ENCODE data around the gene LRRC1. TPM values are rescaled to one million over a fixed set of nuclear protein-coding genes. Genes with fewer than 3 reads are reported as not detected.

Gene LRRC1
- total RNA-seq, 1 experiment from 2014 or later: 18.1 TPM

- no peak overlapping the region for H3K4me2 ChIP-seq (ENCODE audit: low read length)
- no peak overlapping the region for H3K27ac ChIP-seq (ENCODE audit: low read length)
- peaks cover 85% of the 10 kb centered on the region for H3K79me2 ChIP-seq (ENCODE audit: low read length)
- ChIA-PET POLR2A (ENCODE audit: unreplicated experiment) (no interaction called here), CTCF (no interaction called here)
- DNase-seq (no peak), ATAC-seq (no peak)
- H2AFZ ChIP-seq (ENCODE audit: low read length): no peak overlapping the region
- no TSS peak for BruUV-seq (replicated peaks)
- H3K27me3 ChIP-seq (ENCODE audit: low read length): no peaks in the 10 kb centered on the region
- H4K20me1 ChIP-seq (ENCODE audit: low read length): peaks cover 12% of the 10 kb centered on the region; the same call in 1 of the 2 replicates
- peaks cover 11% of the 10 kb centered on the region for H3K4me1 ChIP-seq (ENCODE audit: insufficient read depth, low read length)
- no peak overlapping the region for H3K4me3 ChIP-seq (ENCODE audit: low read length)
- no peaks in the 10 kb centered on the region for H3K9me3 ChIP-seq (ENCODE audit: low read length)
- no peaks in the 10 kb centered on the region for H3K9me2 ChIP-seq (replicated peaks; ENCODE audit: low read length)
- intact Hi-C loops (cut with micrococcal nuclease): no loop called here
- no peaks in the 10 kb centered on the region for H3K36me3 ChIP-seq (ENCODE audit: low read depth, low read length)
- H3F3A ChIP-seq (ENCODE audit: low read length, unreplicated experiment): no peaks in the 10 kb centered on the region
- H3K9ac ChIP-seq (ENCODE audit: low read length): no peak overlapping the region
- TF ChIP-seq EZH2 (IDR thresholded peaks at IDR 0.05; ENCODE audit: low read length, unreplicated experiment): no peak
- TF ChIP-seq CTCF (conservative IDR thresholded peaks at IDR 0.05; ENCODE audit: low read depth, low read length): no peak
- no peak for TF ChIP-seq EZH2phosphoT487 (IDR thresholded peaks at IDR 0.05; ENCODE audit: borderline replicate concordance, low read length)
Observed at GRCh38 chr6:53828966-53829697, 34.3 kb downstream of the LRRC1 start.

DNA sequence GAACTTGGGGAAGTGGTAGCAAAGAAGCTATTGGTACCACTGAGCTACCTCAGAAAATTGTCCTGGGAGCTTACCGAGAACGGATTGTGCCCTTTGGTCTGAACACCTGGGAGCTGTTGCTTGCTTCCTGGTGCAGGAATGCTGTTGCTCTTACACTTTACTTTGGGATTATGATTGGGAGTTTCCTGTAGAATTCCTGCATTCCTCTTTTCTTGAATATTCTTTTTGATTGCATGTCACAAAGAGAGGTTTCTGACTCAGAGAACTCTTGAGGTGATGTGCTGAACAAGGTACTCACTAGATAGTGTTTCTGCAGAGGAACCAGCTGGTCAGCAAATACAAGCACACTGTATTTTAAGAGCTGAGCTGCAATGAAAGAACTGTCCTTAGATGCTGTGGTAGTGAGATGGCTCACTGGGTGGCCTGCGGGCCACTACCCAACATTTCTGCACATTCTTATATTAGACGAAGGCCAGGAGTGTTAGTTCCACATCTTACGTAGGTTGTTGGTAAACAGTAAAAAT lies 35.0 kb downstream of the LRRC1 start:
- Histone ChIP-seq H3K27me3 (ENCODE audit: low read length) (no peaks in the 10 kb centered on the region), H3F3A (ENCODE audit: low read length, unreplicated experiment) (no peaks in the 10 kb centered on the region), H3K4me2 (ENCODE audit: low read length) (no peak overlapping the region), H3K79me2 (ENCODE audit: low read length) (peaks cover 79% of the 10 kb centered on the region), H3K27ac (ENCODE audit: low read length) (no peak overlapping the region), H3K9me3 (ENCODE audit: low read length) (no peaks in the 10 kb centered on the region), H4K20me1 (ENCODE audit: low read length) (peaks cover 12% of the 10 kb centered on the region; the same call in 1 of the 2 replicates), H3K9me2 (replicated peaks; ENCODE audit: low read length) (no peaks in the 10 kb centered on the region), H3K9ac (ENCODE audit: low read length) (no peak overlapping the region), H3K4me1 (ENCODE audit: insufficient read depth, low read length) (peaks cover 11% of the 10 kb centered on the region), H2AFZ (ENCODE audit: low read length) (no peak overlapping the region), H3K36me3 (ENCODE audit: low read depth, low read length) (no peaks in the 10 kb centered on the region), H3K4me3 (ENCODE audit: low read length) (no peak overlapping the region)
- POLR2A ChIA-PET (ENCODE audit: unreplicated experiment): no interaction called here
- no TSS peak for BruUV-seq (replicated peaks)
- DNase-seq (no peak), ATAC-seq (no peak)
- intact Hi-C loops (cut with micrococcal nuclease): no loop called here
- CTCF ChIA-PET: no interaction called here
- TF ChIP-seq EZH2 (IDR thresholded peaks at IDR 0.05; ENCODE audit: low read length, unreplicated experiment) (no peak), EZH2phosphoT487 (IDR thresholded peaks at IDR 0.05; ENCODE audit: borderline replicate concordance, low read length) (no peak), CTCF (conservative IDR thresholded peaks at IDR 0.05; ENCODE audit: low read depth, low read length) (no peak)

DNA sequence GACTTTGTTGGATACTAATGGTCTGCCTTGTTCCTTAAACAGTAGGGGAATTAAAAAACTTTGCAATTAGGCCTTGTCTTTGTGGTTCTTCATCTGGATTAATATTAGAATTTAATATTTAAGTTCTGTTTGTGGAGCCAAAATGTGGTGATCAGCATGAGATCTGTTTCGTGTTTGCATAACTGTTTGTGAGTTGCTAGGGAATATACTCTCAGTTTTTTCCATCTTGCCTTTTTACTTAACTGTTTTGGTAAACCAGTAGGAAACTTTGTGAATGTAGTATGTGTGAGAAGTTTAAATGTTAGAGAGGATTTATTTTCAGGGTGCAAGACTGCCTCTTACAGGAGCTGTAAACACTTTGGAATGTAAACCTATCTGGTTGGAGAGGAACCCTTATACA lies 35.6 kb downstream of the LRRC1 start:
- H3K9ac ChIP-seq (ENCODE audit: low read length): no peak overlapping the region
- ATAC-seq (no peak), DNase-seq (no peak)
- peaks cover 12% of the 10 kb centered on the region; the same call in 1 of the 2 replicates for H4K20me1 ChIP-seq (ENCODE audit: low read length)
- no peaks in the 10 kb centered on the region for H3F3A ChIP-seq (ENCODE audit: low read length, unreplicated experiment)
- no peaks in the 10 kb centered on the region for H3K9me2 ChIP-seq (replicated peaks; ENCODE audit: low read length)
- H3K4me2 ChIP-seq (ENCODE audit: low read length): no peak overlapping the region
- no peak overlapping the region for H3K4me3 ChIP-seq (ENCODE audit: low read length)
- no peak for TF ChIP-seq EZH2 (IDR thresholded peaks at IDR 0.05; ENCODE audit: low read length, unreplicated experiment)
- no peak for TF ChIP-seq EZH2phosphoT487 (IDR thresholded peaks at IDR 0.05; ENCODE audit: borderline replicate concordance, low read length)
- no peak for TF ChIP-seq CTCF (conservative IDR thresholded peaks at IDR 0.05; ENCODE audit: low read depth, low read length)
- H3K27me3 ChIP-seq (ENCODE audit: low read length): no peaks in the 10 kb centered on the region
- POLR2A ChIA-PET (ENCODE audit: unreplicated experiment): no interaction called here
- no TSS peak for BruUV-seq (replicated peaks)
- no peaks in the 10 kb centered on the region for H3K36me3 ChIP-seq (ENCODE audit: low read depth, low read length)
- peaks cover 73% of the 10 kb centered on the region for H3K79me2 ChIP-seq (ENCODE audit: low read length)
- intact Hi-C loops (cut with micrococcal nuclease): no loop called here
- no peak overlapping the region for H2AFZ ChIP-seq (ENCODE audit: low read length)
- H3K4me1 ChIP-seq (ENCODE audit: insufficient read depth, low read length): peaks cover 11% of the 10 kb centered on the region
- H3K27ac ChIP-seq (ENCODE audit: low read length): no peak overlapping the region
- no peaks in the 10 kb centered on the region for H3K9me3 ChIP-seq (ENCODE audit: low read length)
- CTCF ChIA-PET: no interaction called here

Data from PC-3 (cell line).